Activated effector memory CD4-positive, alpha-beta T cell treated with Interleukin-2 at 50 U/mL for 16 hours (primary cell): ENCODE data around the gene HGS.

Experiments
- DNase-seq: peaks from one replicate; pipeline ENCODE4 v3.0.0-alpha.2; 2020

Gene HGS

DNA sequence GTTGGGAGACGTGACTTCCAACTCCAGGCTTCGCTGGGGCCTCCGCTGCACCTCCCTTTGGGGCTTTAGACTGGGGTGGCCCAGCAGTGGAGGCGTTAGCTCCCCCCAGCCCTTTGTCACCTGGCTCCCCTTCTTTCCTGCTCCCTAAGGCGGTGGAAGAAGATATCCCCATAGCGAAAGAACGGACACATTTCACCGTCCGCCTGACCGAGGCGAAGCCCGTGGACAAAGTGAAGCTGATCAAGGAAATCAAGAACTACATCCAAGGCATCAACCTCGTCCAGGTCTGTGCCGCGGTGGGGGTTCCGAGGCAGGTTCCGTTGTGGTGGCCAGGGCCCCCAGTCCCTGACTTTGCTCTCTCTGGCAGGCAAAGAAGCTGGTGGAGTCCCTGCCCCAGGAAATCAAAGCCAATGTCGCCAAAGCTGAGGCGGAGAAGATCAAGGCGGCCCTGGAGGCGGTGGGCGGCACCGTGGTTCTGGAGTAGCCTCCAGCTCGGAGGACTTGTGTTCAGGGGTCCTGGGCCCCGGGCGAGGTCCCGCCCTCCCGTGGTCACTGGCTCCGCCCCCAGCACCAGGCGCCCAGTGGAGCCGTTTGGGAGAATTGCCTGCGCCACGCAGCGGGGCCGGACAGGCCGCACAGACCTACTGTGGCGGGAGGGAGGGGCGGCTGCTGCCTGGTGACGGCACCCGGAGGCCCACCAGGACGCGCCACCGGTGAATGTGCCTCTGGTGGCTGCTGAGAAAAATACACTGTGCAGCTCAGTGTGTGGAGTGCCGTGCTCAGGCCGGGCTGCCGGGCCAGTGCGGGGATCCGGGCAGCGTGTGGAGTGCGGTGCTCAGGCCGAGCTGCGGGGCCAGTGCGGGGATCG lies 23.2 kb downstream of the HGS start:
- no peak for DNase-seq

DNA sequence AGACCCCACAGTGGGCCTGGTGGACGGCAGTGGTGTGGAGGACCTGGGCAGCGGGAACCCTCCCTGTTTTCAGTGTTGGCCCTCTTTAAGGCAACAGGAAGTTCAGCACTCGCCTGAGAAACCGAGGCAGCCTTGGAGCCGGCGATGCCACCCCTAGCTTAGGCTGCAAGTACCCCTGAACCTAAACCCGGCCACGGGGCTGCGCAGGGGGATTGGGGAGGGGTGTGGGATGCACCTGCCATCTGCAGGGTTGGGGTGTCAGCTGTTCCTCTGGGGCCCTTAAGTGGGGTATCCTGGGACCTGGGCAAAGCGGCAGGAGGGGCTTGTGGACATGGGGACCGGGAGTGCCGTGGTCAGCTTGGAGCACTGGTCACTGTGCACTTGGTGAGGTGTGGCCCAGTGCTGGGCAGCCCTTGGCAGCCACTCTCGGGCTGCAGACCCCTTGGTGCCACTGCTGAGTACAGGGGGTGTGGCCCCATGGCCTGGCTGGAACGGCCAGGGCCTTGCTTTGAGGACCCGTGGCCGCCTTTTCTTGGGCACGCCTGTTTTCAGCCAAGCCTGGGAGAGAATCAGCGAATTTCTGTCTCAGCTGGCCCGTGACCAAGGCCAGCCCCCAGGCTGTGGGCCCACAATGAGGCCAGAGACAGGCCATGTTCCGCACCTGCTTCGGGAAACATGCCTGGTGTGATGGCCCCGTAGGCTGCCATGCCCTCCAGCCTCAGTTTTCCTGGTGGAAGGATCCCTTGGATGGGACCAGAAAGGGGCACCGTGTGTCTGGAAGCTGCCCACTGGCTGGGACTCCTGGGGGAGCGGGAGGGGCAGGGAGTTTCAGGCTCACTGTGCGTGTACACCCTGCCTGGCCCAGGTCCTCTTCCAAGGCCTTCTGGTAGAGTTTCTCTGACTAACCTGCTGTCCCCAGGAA lies 24.2 kb downstream of the HGS start:
- DNase-seq: no peak

DNA sequence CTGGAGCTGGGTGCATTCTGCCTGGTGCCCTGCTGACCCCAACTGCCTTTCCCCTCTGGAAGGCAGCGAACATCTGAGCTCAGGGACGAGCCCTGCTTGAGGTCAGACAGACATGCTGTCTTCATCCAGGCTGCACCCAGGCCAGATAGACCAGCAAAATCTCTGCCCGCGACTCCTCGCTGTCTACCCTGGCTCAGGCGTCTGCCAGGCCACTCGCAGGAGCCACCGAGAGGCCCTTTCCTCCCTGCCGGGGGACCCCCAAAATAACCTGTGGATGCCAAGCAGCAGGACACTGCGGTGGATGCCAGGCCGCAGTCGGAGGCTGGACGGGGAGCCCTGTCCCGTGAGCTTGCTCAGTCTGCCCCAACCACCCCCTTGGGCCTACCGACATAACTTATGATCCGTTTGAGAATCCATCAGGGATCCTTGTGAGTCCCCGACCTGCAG lies 25.0 kb downstream of the HGS start:
- DNase-seq: no peak

DNA sequence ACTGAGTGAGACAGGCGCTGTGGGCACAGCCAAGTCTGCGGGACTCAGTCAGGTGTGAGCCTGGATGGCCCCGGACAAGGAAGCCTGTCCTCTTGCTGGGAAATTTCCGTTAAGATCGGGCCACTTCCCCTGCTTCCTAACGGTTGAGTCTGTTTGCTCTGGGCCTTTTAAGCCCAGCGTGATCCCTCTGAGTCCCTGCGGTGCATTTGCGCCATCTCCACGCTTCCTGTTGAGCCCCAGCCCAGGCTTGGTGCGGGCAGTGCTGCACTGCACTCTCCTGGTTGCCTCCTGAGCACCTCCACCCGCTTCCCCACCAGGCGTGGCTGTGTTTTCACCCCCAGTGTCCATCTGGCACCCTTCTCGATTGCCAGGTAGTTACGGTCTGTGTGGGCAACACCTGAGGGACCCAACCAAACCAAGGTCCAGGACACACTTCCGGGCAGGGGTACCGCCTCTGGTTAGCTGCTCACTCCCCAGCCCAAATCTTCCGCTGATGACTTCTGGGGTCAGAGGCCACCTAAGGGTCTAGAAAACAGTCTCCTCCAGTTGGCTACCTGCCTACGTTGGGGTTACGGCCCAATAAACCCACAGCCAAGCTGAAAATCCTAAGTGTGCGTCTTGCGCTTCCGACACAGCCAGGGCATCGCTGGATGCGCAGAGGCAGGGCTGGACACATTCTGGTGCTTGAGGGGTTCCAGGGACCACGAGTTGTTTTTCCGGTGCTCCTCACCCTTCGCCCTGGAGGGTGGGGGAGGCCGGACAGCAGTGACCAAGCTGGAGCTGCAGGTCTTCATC lies 26.9 kb downstream of the HGS start:
- no peak for DNase-seq

DNA sequence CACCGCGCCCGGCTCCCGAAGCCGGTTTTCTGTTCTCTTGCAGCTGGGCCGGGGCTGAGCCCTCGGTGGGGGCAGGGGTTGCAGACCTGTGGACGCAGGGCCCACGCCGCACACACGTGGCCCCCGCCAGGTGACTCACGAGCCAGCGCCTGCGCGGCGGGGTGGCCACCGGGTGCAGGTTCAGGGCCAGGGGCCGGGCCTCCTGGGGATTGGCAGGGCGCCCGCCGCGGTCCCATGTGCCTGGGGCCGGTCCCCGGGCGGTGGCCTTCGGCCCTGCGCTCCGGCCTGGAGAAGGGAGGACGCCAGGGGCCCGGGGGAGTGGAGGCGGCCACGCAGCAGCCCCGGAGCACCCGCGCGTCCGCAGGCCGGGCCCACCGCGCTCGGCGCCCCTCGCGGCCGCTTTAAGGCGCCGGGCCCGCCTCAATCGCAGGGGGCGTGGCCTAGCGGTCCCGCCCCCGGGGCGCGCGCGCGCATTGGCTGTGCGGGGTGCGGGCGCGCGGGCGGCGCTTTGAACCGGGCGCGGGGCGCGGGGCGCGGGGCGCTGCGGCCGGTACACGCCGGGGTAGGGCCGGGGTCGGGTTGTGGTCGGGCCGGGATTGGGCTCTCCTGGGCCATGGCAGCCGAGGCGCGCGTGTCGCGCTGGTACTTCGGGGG lies 28.1 kb downstream of the HGS start, which contains the start of gene SLC25A10:
TSS of gene SLC25A10 (plus strand) at position 471 of the 654 bp plus-strand sequence. CDS start at position 614, 143 bp downstream.
- peak; percentile 75 for DNase-seq

DNA sequence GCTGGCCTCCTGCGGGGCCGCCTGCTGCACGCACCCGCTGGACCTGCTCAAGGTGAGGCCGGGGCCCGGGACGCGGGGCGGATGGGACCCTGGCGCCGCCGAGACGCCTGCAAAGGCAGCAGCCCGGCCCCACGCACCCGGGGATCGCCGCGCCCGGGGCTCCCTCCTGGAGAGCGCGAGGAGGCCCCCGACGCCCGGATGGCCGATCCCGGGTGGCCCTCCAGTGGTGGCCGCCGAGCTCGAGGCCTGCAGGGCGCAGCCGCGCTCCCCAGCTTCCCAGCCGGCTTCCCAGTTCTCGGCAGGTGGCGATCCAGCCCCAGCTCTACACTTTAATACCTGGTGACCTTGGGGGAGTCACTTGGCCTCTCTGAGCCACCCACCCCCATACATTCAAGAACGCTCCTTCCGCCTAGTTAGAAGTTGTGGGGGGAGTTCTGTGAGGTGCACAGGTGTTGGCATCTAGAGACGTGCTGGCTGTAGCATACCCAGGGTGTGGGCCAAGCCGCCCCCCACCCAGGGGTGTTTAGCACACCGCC lies 28.7 kb downstream of the HGS start:
- DNase-seq: no peak

DNA sequence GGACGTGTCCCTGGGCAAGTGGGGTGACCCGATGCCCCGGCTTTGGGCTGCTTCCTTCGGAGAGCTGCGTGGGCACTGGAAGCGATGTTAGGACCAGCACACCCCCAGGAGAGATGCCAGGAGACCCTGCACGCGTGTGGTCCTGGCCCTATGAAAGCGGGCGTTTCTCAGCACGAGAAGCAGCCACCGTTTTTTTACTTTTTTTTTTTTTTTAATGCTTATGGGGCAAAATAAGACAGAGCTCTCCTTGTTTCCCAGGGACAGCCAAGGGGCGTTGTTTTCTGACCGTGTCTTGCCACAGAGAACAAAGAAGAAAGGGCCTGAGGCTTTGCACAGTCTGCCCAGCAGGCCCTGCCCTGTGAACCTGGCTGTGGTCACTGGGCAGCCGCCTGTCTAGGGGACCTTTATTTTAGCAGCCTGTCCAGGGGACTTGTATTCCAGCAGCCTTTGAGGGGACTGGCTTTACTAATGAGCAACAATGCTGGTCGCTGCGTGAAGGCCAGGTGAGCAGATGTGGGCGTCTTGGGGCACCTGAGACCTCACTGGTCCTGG lies 29.3 kb downstream of the HGS start:
- no peak for DNase-seq

DNA sequence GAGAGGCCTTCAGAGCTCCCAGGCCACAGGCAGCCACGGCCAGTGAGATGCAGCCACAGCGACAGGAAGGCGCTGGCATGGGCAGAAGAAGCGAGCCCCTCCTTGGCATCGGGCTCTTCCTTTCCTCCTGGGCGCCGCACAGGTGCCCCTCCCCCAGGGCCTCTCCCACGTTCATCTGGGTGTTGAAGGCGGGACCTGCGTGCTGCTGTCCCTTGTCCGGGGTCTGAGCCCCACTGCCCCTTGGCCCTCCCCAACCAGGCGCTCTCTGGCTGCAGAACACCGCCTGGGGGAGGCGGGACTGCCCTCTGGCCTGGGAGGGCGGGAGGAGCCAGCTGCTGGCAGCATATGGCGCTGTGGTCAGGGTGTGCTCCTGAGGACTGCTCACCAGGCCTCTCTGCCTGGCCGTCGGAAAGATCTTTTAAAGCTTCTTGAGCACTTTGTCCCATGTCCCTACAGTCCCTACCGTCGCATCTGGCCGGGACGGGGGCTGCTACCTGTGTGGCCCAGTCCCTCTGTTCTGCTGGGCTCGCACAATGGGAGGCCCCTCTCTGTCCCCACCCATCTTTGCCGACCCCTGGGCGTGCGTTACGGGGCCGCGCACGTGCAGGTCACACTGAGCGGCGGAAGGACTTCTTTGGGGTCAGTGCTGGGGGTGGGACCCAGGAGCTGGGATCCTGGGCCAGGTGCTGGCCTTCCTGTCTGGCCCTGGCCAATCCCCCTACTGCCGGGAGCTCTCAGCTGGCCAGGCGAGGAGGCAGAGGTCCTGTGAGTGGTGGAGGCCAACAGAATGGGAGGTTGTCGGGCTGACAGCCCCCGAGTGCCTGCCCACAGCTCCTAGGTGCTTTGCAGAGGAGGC lies 30.0 kb downstream of the HGS start:
- no peak for DNase-seq

DNA sequence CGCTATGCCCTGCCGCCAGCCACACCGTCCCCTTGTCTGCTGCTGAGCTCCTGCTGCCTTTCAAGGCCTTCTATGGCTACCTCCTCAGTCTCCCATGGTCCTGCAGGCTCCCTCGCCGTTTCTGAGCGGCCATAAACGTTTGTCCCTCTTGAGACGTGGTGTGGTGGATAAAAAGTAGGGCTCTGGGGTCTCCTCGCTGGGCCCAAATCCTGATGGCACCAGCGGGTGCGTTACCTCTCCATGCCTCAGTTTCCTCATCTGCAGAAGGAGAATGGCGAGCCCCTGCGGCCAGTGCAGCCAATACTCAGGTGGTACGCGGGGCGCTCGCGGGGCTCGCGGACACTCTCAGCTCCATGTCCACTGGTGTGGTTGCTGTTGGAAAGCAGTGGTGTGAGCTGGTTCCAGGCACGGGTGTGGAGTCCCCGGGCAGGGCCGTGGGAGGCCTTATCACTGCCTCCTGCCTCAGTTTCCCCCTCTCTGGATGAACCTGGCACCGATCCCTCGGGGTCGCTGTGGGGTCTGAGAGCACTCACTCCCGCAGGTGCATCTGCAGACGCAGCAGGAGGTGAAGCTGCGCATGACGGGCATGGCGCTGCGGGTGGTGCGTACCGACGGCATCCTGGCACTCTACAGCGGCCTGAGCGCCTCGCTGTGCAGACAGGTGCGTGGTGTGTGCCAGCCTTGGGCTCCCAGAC lies 30.7 kb downstream of the HGS start:
- DNase-seq: no peak

DNA sequence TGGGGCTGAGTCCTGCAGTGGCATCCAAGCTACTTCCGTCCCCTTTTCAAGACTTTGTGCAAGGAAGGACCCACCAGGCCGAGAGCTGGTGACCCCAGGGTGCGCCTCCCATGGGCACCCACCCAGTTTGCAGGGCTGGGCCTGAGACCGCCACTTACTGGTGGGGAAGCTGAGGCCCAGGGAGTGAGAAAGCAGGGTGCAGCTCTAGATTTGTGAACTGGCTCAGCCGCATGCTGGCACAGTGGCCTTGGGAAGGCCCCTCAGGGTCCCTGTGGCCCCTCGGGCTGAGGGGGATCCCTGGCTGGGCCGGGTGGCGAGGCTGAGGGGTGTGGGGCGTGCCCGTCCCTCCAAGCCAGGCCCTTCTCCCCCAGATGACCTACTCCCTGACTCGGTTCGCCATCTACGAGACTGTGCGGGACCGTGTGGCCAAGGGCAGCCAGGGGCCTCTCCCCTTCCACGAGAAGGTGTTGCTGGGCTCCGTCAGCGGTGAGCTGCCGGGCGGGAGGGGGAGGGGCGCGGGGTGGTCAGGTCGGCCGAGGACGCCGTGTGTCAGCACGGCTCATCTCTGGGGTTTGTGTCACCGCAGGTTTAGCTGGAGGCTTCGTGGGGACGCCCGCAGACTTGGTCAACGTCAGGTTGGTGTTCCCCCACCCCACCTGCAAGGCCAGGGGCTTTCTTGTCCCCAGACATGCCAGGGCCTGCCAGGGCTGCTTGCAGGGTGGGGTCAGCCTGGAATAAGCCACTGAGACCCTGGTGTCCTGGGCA lies 31.5 kb downstream of the HGS start:
- no peak for DNase-seq

DNA sequence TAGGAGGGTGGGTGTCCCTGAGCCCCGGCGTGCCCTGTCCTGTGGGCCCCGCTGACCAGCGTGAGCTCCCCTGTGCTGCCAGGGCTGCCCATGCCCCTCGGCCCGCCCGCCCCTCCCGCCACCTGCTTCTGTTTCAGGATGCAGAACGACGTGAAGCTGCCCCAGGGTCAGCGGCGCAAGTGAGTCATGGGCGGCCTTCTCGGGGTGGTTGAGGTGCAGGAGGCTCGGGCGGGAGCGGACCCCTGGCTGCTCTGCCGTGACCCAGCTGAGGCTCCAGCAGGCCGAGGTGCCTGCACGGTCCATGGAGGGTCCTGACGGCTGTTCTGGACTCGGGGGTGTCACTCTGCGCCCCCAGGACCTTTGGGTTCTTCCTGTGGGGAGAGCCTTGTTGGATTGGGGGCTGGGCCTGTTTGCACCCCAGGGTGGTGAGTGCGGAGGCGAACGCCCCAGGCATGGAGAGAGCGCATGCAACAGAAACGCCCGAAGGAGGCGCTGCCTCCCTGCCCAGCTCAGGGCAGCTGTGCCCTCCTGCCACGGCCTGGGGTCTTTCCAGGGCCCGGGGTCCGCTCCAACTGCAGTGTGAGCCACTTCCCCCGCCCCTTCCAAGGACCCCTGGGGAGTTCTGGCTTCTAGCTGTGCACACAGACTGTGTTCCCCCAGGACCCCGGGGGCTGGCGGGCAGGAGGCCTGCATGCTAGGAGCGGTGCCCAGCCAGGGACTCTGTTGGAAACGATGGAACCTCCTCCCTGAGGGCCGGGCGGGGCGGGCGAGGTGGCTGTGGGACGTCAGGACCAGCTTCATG lies 32.3 kb downstream of the HGS start:
- no peak for DNase-seq

DNA sequence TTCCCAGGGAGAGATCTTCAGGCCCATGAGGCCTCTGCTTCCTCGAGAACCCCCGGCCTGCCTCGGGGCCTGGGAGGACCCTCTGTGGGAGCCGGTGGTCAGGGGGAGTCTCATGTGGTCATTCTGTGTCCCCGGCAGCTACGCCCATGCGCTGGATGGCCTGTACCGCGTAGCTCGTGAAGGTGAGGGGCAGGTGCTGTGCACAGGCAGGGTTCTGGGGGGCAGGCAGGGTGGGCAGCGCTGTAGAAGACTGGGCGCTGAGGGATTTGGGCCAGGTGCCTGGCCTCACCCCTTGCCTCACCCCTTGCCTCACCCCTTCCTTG lies 32.8 kb downstream of the HGS start:
- no peak for DNase-seq

DNA sequence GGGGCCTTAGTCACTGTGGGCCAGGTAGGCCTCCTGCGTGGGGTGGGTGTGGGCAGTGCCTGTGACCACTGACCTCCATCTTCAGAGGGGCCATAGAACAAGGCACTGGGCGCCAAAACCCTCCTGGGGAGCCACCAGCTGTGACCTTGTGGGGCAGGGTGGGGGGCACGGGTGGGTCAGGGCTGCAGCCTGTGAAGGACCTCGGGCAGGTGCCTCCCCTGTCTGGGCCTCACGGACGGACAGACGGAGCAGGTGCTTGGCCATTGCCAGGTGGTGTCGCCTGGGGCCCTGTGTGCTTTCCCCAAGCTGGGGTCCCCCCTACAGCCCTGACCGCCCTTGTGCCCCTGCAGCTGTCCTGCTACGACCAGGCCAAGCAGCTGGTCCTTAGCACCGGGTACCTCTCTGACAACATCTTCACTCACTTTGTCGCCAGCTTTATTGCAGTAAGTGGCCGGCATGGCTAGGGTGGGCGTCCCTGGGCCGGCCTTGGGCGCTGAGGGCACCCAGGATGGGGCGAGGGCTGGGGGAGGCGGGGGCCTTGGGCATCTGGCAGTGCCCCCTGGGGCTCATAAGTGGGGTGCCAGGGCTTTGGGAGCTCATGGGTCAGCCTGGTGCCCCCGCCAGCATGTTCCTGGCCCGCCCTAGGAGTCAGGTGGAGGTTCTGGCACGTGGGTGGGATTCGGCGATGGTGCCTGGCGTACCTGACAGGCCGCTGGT lies 33.4 kb downstream of the HGS start:
- no peak for DNase-seq

DNA sequence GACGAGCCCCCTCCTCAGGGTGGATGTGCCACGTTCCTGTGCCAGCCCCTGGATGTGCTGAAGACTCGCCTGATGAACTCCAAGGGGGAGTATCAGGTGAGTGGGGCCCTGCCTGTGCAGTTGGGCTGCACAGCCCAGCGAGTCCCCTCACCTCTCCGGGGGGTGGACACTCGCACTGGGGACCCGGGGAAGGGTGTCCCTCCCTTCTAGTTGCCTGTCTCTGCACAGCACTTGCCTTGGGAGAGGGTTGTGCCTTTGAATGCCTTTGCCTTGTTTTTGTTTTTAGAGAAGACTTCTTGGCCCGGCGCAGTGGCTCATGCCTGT lies 33.9 kb downstream of the HGS start:
- no peak for DNase-seq

DNA sequence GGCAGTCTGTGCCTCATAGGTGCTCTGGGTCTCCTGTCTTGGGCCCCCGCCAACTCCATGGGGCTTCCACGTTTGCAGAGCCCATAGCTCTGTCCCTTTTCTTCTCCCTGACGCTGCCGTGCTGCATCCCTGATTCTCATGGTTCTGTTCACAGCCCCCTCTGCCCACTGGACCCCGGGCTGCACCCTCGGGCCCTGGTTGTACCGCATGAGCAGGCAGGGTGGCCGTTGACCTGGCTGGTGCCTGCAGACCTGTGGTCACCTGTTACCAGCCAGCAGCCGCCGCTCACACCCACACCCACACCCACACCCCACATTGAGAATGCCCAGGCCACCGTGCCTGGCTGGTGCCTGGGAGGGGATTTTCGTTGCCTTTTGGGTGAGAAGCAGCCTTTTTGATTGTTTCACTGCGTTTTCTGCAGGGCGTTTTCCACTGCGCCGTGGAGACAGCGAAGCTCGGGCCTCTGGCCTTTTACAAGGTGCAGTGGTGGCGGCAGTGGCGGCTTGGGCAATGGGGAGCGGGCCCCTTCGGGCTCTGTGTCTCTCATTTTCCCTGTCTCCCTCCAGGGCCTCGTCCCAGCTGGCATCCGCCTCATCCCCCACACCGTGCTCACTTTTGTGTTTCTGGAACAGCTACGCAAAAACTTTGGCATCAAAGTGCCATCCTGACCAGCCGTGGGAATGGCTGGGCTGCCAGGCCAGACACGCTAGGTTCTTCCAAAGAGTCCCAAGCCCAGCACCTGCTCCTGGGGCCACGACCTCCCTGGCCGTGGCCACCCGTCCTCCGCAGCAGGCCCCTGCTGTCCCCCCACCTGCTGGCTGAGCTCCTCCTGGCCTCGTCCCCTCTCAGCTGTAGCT lies 35.8 kb downstream of the HGS start:
- no peak for DNase-seq

DNA sequence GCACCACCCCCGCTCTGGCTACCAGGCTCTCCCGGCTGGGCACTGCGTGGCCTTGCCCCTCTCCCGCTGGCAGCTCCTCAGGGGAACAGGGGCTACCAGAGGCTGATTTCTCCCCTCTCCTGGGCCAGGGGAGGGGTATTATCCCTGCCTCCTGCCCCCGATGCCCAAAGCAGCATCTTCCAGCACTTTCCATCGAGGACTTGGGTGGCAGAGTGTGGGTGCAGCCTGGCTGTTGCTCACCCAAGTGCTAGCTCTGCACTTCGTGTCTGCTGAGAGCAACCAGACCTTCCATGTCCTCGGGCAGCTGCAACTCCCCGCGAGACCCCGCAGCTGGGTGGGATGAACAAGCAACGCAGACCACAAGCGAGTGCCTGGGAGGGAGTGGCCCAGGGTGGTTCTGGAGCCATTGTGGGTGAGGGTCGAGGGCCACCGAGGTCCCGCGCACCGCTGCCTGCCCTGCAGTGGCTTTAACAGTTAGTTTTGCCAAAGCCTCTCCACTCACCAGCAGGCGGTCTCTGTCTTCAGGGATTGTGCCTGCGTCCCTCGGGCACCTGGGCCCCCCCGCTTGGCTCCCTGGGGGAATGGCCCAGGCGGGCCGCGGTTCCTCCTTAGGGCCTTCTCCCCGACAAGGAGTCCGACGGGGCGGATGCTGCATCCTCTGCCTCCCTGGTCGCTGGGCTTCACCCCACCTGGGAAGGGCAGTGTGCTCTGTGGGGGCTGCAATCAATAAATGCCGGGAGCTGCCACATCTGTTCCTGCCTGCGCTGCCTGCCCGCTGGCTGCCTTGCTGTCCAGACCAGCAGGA lies 36.7 kb downstream of the HGS start:
- no peak for DNase-seq
